ENCODE measurements around the gene TRPV6.

Gene TRPV6

GRCh38 chr7:142916508-142916907, 31.0 kb upstream of the TRPV6 start:
- TF ChIP-seq ZFX (IDR thresholded peaks at IDR 0.05; ENCODE audit: borderline replicate concordance) = no peak
- TF ChIP-seq CTCF (IDR thresholded peaks at IDR 0.05) = no peak
- no peak overlapping the region for H3K27ac ChIP-seq

- TF ChIP-seq ZFX (IDR thresholded peaks at IDR 0.05; ENCODE audit: borderline replicate concordance) = no peak
- no peak for TF ChIP-seq CTCF (IDR thresholded peaks at IDR 0.05)
- no peak overlapping the region for H3K27ac ChIP-seq
These were observed 29.8 kb upstream of the TRPV6 start for GRCh38 chr7:142915315-142915714.

- TF ChIP-seq CTCF (IDR thresholded peaks at IDR 0.05) (no peak), ZFX (IDR thresholded peaks at IDR 0.05; ENCODE audit: borderline replicate concordance) (no peak)
- no peak overlapping the region for H3K27ac ChIP-seq
These were observed 28.6 kb upstream of the TRPV6 start for GRCh38 chr7:142914121-142914520.

- no peak for TF ChIP-seq ZFX (IDR thresholded peaks at IDR 0.05; ENCODE audit: borderline replicate concordance)
- no peak for TF ChIP-seq CTCF (IDR thresholded peaks at IDR 0.05)
- H3K27ac ChIP-seq = no peak overlapping the region
These were observed 28.0 kb upstream of the TRPV6 start for GRCh38 chr7:142913566-142913965.

- H3K27ac ChIP-seq = no peak overlapping the region
- TF ChIP-seq CTCF (IDR thresholded peaks at IDR 0.05) = no peak
- no peak for TF ChIP-seq ZFX (IDR thresholded peaks at IDR 0.05; ENCODE audit: borderline replicate concordance)
These were observed 27.5 kb upstream of the TRPV6 start for GRCh38 chr7:142913051-142913450.

- H3K27ac ChIP-seq = no peak overlapping the region
- TF ChIP-seq ZFX (IDR thresholded peaks at IDR 0.05; ENCODE audit: borderline replicate concordance) = no peak
- no peak for TF ChIP-seq CTCF (IDR thresholded peaks at IDR 0.05)
These were observed 24.9 kb upstream of the TRPV6 start for GRCh38 chr7:142910481-142910880.

GRCh38 chr7:142910031-142910433, 24.5 kb upstream of the TRPV6 start:
- no peak for TF ChIP-seq CTCF (IDR thresholded peaks at IDR 0.05)
- no peak for TF ChIP-seq ZFX (IDR thresholded peaks at IDR 0.05; ENCODE audit: borderline replicate concordance)
- no peak overlapping the region for H3K27ac ChIP-seq
